Measurements from ENCODE around the gene TMEM135.
A peak's percentile ranks its signal among the peaks of the same experiment; 100 is the strongest.

Gene TMEM135

DNA sequence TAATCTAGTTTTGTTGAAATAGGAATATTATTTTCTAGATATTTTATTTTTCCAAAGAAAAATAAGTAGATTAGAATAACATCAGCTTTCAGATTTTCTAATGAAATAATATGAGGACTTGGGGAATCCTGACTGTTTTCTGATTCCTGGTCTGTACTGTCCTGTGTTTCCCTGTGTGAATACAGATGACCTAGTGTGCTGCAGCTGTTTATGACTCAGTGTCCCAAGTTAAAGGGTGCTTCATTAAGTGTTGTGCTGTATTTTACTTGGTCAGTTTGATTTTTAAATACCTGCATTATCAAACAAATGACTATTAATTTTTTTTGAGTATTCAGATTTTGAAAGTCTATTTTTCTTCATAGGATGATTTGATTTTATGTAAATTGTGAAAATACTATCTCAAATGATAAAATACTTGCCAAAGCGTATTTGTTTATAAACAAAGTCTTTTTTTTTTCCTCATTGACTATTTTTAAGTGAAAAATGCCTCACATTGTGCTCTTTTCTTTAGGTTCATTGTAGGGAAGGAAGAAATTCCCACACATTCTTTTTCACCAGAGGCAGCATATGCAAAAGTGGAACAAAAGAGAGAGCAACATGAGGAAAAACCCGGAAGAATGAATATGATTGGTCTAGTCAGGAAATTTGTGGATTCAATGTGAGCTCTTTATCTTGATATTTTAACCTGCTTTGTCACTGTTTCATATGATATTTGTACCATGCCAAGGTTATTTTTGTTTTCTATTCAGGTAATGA is 264.2 kb downstream of the TMEM135 start:
- no peak for DNase-seq (ENCODE audit: low spot score)

DNA sequence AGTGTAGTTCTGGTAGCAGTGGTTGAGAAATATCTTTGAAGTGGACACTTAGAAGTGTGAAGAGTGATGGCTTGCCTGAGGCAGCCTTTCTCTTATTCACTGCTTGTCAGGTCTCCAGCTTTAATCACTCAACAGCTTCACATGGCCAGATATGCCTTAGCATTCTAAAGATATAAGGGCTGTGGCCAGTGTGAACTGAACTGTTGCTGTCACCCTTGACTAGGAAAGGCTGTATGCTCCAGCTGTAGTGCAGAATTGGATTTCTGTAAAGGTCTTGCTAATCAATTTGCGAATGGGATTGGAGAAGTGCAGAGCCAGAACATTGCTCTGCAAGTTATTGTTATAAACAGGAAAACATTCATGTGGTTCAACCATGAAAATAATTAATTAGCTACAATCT is 266.7 kb downstream of the TMEM135 start:
- no peak for DNase-seq (ENCODE audit: low spot score)

DNA sequence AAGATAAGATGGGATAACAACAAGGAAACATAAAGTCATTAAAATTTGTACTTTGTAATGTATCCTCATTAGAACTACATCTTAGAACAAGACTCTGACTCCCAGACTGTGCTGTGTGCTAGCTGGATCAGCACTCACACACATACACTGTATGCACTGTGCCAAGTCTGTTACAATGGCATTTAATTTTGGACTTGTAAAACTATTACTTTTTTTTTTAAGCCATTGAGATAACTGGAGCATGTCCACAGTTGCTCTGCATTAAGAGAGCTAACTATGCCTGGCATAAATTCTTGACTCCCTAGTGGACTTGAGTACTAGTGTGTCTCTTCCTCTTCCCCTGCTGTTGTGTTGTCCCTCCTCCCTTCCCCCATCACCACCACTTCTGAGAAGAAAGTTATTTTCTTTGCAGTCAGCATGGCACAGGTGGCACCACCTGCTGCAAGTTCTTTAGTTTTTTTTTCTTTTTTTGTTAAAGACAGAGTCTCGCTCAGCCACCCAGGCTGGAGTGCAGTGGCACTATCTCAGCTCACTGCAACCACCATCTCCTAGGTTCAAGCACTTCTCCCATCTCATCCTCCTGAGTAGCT is 268.6 kb downstream of the TMEM135 start:
- no peak for DNase-seq (ENCODE audit: low spot score)

GRCh38 chr11:87307101-87307500 is 269.4 kb downstream of the TMEM135 start:
- no peak for DNase-seq (ENCODE audit: low spot score)

- no peak for DNase-seq (ENCODE audit: low spot score)
Observed at GRCh38 chr11:87315229-87315628, 277.5 kb downstream of the TMEM135 start.

DNA sequence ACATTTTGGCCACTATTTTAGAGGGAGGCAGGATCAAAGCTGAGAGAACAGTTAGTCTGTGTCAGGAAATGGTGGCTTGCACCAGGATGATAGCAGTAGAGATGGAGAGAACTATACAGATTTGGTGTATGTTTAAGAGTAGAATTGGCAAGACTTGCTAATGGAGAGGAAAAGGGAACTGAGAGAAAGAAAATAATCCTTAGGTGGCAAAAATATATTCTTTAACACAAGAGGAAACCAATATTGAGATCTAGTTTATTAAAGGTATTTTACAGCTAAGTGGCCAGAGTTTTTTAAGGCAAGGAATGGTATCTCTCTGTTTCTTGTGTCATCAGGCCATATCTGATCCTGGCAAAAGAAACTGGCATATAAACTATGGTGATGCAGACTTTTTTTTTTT is 278.8 kb downstream of the TMEM135 start:
- DNase-seq (ENCODE audit: low spot score): no peak

- DNase-seq (ENCODE audit: low spot score): no peak
Observed at GRCh38 chr11:87317441-87317840, 279.7 kb downstream of the TMEM135 start.

DNA sequence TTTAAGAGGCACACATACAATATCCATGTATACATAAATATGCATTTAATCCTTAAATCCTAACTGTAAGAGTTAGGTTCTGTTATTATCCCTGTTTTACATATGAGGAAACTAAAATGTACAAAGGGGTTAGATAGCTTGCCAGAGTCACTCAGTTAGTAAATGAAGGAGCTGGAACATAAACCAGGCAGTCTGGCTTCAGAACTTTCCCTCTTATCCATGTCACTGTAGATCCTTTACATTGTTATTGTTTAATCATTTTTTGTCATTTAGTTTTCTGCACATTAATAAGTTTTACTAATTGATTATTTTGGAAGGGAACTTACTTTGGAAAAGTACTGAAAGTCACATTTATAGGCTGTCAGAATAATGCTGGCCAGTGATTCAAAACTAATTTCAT is 282.4 kb downstream of the TMEM135 start:
- no peak for DNase-seq (ENCODE audit: low spot score)

GRCh38 chr11:87322568-87322967 is 284.8 kb downstream of the TMEM135 start:
- no peak for DNase-seq (ENCODE audit: low spot score)

DNA sequence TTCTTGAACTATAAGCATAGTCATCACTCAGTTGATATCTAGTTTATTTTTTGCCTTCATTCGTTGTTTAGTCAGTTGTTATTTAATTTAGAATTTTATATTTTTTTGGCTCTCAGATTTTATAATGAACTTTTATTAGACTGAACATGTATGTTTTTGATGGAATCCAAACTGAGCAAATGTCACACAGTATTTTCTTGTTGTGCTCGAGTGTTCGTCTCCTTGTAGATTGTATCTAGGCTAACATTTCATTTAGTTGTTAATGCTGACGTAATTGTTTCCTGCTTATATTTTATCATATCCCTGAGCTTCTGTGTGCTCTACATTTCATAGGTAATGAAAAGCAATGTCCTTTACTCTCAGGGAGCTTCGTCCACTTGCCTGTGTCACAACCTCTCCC is 286.2 kb downstream of the TMEM135 start:
- no peak for DNase-seq (ENCODE audit: low spot score)

DNA sequence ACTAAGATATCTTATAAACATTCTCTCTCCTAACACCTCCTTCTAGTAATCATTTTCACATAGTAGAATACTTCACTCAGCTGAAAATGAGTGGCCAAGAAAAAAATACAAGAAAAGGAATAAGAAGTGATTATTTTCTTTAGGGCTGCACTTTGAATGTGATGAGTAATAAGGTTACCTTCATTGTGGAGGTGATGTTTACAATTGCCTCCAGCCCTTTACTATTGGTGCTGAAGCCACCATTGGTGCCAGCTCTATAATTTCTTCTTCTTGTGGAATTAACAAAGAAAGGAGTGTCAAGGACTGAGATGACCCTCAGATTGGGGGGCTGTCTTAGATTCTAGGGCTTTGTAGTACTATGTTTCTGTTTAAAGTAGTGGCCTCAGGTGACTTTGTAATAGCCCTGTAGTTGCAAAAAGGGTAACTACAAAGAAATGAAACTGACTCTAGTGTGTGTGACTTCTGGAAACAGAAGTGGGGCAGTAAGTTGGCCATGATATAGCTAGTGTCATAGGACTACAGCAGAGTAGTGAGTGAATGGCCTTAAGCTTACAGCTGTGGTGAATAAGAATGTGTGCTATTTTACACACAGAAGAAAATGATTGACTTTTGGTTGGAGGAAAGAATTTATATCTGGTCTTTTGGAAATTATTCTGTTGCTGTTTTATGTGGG is 287.2 kb downstream of the TMEM135 start:
- DNase-seq (ENCODE audit: low spot score): no peak

GRCh38 chr11:87325490-87325872 is 287.7 kb downstream of the TMEM135 start:
- no peak for DNase-seq (ENCODE audit: low spot score)

DNA sequence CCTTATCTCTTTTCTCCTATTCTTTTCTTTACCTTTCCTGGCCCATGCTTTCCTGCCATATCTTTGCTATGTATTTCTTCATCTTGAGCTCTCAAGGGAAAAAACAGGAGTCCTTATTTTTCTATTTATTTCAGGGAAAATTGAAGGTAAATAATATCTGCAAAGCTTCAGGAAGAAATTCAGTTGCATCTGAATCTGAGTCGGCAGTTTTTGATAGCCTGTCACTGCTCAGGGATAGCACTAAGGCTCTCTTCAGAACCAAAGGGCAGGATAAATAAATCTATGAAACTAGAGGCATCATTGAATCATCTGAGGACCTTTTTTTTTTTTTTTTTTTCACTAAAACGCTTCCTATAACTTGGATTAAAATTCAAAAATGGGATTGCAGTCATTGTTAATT is 288.9 kb downstream of the TMEM135 start:
- no peak for DNase-seq (ENCODE audit: low spot score)

DNA sequence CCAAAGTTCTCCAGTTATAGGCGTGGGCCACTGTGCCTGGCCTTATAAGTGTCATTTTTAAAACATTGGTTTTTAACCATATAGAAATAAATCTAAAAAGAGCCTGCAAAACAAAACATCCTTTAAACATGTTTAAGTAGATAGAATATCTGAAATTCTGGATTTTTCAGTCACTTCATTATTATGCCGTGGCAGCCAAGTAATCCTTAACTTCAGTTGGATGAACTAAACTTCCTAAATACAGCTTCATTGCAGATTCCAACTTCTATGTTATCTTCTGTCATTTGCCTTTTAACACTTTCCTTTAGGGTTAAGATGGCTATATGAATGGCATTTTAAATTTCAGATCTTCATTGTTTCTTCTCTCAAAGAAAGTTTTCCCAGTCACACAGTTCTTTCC is 291.4 kb downstream of the TMEM135 start:
- no peak for DNase-seq (ENCODE audit: low spot score)

- DNase-seq (ENCODE audit: low spot score): no peak
Observed at GRCh38 chr11:87330187-87330601, 292.5 kb downstream of the TMEM135 start.

DNA sequence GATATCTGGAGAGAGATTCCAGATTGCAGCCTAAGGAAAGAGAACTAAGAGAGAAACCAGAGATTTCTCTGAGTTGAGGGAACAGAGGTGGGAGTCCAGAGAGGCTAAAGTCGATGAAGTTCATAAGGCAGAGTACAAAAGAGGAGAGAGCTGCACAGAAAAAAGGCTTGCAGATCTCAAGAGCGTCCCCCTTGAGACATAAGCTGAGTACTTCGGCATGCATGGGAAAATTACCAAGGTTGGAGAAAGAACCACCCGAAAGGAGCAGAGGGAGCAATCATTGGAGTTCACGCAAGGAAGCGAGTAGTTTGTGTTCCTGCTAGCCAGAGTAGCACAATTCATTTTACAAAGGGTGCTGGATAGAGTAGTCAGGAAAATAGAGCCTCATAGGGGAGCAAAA is 293.5 kb downstream of the TMEM135 start:
- no peak for DNase-seq (ENCODE audit: low spot score)

DNA sequence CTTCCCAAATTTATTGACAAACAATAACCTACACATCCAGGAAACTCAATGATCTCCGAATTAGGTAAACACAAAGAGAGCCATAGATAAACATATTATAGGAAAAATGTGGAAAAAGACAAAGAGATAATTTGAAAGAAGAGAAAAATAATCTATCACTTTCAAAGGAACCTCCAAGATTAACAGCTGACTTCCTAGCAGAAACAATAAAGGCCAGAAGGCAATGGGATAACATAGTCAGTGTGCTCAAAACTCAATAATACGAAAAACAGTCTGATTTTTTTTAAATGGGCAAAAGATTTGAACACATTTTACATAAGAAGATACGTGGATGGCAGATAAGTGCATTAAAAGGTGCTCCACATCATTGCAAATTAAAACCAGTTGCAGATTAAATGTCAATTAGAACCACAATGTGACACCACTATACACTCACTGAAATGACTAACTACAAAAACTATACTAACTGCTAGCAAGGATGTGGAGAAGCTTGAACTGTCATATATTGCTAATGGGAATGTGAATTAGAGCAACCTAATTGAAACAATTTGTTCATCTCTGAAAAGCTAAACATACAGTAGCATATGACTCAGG is 300.4 kb downstream of the TMEM135 start:
- no peak for DNase-seq (ENCODE audit: low spot score)

DNA sequence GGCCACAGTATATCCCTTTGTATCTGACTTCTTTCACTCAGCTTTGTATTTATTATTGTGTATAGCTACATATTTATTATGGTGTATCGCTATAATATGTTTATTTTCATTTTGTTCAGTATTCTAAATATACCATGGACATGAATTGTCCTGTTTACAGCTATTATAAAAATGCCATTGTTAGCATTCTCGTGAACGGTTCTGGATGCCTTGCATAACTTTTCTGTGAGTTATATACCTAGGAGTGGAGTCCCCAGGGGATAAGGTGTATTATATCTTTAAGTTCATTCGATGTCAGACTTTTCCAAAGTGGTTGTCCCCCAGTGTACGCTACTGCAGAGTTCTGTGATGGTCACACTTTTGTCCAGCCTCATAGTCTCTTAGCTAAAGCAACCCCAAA is 301.7 kb downstream of the TMEM135 start:
- no peak for DNase-seq (ENCODE audit: low spot score)

DNA sequence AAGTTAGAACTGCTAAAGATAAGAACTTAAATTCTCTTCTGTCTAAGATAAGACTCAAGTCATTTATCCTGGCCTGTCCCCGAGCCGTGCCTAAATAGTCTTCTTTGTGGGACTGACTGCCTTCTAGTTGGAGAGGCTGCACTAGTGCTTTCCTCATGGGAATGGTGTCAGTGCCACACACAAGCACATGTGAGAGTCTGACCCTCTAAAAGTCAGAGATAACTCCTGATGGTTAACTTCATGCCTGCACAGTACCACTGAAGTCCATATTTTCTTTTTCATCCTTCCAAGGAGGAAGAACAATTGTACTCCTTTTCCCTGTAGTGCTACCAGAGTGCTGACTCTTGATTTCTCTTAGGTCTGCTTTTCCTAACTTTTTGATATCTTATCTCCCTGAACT is 309.7 kb downstream of the TMEM135 start:
- no peak for DNase-seq (ENCODE audit: low spot score)

DNA sequence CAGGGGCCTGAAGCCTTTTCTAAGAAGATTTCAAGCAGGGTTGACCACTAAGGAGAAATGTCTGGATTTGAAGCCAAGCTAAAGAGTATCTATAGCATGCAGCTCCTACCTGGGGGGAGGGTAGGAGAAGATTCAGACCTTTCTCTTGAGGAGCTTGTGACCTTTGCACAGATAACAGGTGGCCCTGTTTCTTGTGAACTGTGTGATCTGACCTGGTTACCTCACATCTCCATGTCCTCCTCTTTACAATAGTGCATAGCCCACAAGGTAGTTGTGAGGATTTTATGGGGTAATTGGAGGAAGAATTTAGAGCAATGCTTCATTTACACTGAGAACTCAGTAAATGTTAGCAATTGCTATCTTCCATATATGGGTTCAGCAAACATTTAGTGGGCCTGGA is 310.1 kb downstream of the TMEM135 start:
- DNase-seq (ENCODE audit: low spot score): no peak

DNA sequence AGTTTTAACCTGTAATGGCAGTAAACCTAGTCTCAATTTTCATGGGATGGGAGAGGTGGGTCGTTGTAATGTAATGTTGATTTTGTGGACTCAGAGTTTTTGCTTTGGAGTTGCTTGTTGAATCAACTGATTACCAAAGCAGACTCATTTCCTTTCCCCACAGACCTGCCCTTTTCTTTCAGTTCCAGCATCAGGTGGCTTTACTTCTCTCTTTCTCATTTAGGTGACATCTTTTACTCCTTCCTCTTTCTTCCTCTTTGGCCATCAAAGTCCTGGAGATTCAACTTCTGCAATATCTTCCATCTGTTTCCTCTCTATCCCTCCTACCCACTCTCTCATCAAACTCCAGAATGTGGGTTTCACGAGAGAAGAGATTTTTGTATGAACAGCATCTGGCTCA is 313.9 kb downstream of the TMEM135 start:
- no peak for DNase-seq (ENCODE audit: low spot score)

DNA sequence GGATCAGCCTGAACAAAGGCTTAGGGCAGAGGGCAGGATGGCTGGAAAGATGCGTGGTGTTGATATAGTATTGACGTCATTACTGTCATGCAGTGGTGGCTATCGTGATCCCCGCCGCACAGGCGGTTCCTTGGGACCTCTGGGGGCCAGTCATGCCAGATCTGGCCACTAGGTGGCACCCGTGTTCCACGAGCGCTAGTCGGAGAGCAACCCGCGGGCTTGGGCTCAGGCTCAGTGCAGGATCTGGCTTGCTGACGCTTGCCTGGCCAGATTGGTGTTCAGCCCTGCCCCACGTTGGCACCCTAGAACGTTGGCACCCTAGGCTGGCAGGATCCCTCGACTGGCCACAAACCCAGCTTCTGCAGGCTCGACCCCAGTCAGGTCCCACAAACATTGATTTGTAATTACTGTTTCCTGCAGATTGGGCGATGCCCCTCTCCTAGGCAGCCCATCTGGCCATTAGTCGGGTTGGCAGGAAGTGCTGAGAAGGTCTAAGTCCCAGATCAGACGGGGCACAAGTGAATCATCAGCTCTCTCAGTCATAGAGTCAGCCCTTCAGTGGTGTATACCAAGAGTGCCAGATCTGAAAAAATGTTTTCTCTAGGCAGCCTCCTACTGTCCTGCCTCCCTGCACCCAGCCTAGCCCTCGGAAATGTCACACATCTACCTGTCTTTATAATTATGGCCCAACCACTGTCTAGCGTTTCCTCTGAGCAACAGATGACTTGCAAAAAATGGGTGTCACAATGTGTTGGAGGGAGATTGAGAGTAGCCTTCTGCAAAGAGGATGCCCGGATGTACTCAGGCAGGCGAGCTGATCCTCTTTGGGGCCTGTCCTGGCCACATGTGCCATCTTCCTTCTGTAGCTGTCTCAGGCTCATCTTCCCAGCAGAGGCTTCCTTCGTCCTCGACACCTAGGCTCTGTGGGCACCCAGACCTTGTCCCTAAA is 315.3 kb downstream of the TMEM135 start:
- peak; percentile 88 for DNase-seq (ENCODE audit: low spot score)

Measured in AG08396 (cell line).